LNCaP clone FGC (cell line): Measurements from ENCODE around the gene CLEC4G.
A peak's percentile ranks its signal among the peaks of the same experiment; 100 is the strongest.

Experiments used
- DNase-seq: peaks from one replicate; pipeline ENCODE4 v3.0.0-alpha.2; 2011; ENCODE audit warnings: low read depth
- H3K4me3 ChIP-seq: 2 replicates; pipeline ENCODE4 v1.5.1; 2011; ENCODE audit warnings: mild to moderate bottlenecking, low read depth, low read length, control low read depth
- TF ChIP-seq, protein P1 (sequence below): IDR thresholded peaks from 2 replicates; pipeline ENCODE4 v1.5.1; 2012; ENCODE audit warnings: mild to moderate bottlenecking; ENCODE audit not compliant: control insufficient read depth, insufficient read depth; ENCODE audit errors: extremely low read depth

Gene CLEC4G

GRCh38 chr19:7762719-7763293 is 30.9 kb upstream of the CLEC4G start, which contains the start of gene CLEC4M:
Gene CLEC4M (plus strand): TSS chr19:7763243. CDS start chr19:7763267, 24 bp downstream.
- no peak within 1 kb of the TSS for H3K4me3 ChIP-seq
- no peak for DNase-seq
- TF ChIP-seq, protein P1, sequence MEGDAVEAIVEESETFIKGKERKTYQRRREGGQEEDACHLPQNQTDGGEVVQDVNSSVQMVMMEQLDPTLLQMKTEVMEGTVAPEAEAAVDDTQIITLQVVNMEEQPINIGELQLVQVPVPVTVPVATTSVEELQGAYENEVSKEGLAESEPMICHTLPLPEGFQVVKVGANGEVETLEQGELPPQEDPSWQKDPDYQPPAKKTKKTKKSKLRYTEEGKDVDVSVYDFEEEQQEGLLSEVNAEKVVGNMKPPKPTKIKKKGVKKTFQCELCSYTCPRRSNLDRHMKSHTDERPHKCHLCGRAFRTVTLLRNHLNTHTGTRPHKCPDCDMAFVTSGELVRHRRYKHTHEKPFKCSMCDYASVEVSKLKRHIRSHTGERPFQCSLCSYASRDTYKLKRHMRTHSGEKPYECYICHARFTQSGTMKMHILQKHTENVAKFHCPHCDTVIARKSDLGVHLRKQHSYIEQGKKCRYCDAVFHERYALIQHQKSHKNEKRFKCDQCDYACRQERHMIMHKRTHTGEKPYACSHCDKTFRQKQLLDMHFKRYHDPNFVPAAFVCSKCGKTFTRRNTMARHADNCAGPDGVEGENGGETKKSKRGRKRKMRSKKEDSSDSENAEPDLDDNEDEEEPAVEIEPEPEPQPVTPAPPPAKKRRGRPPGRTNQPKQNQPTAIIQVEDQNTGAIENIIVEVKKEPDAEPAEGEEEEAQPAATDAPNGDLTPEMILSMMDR = no peak

- H3K4me3 ChIP-seq = no peak overlapping the region
- TF ChIP-seq, protein P1 = no peak
- no peak for DNase-seq
Observed at GRCh38 chr19:7759156-7759555, 27.2 kb upstream of the CLEC4G start.

DNA sequence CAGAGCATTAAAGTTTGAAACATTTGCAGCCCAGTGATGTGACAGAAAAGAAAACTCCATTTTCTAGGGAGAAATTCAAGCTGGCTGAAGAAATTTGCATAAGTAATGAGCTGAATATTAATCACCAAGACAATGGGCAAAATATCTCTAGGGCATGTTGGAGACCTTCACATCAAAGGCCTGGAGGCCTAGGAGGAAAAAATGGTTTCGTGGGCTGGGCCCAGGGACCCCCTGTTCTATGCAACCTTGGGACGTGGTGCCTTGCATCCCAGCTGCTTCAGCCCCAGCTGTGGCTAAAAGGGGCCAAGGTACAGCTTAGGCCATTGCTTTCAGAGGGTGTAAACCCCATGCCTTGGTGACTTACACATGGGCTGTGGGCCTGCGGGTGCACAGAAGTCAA is 25.4 kb upstream of the CLEC4G start:
- TF ChIP-seq, protein P1 = no peak
- DNase-seq = no peak
- H3K4me3 ChIP-seq = no peak overlapping the region

- DNase-seq = no peak
- H3K4me3 ChIP-seq = no peak overlapping the region
- TF ChIP-seq, protein P1 = no peak
Observed at GRCh38 chr19:7756258-7756657, 24.3 kb upstream of the CLEC4G start.

- DNase-seq = no peak
- TF ChIP-seq, protein P1 = no peak
- H3K4me3 ChIP-seq = no peak overlapping the region
Observed at GRCh38 chr19:7751157-7751783, 19.4 kb upstream of the CLEC4G start.

- TF ChIP-seq, protein P1 = peak; percentile 53
- DNase-seq = peak; percentile 36
- H3K4me3 ChIP-seq = no peak overlapping the region
Observed at GRCh38 chr19:7748756-7749155, 16.8 kb upstream of the CLEC4G start.

DNA sequence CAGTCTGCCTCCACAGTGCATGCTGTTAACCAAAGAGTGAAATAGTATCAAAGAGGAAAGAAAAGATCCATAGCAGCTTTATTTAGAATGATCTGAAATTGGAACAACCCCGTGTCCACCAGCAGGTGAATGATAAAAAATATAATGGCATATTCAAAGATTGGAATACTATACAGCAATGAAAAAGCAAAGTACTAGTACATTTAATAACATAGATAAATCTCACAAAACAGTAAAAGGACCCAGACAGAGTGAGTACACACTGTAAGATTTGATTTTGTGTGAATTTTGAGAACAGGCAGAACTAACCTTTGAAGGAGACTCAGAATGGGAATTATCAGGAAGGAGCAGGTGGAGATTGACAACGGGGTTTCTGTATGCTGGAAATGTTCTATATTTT is 16.3 kb upstream of the CLEC4G start:
- TF ChIP-seq, protein P1 = no peak
- no peak overlapping the region for H3K4me3 ChIP-seq
- no peak for DNase-seq
